ENCODE results near the gene CHST3.

The CHST3 gene

DNA sequence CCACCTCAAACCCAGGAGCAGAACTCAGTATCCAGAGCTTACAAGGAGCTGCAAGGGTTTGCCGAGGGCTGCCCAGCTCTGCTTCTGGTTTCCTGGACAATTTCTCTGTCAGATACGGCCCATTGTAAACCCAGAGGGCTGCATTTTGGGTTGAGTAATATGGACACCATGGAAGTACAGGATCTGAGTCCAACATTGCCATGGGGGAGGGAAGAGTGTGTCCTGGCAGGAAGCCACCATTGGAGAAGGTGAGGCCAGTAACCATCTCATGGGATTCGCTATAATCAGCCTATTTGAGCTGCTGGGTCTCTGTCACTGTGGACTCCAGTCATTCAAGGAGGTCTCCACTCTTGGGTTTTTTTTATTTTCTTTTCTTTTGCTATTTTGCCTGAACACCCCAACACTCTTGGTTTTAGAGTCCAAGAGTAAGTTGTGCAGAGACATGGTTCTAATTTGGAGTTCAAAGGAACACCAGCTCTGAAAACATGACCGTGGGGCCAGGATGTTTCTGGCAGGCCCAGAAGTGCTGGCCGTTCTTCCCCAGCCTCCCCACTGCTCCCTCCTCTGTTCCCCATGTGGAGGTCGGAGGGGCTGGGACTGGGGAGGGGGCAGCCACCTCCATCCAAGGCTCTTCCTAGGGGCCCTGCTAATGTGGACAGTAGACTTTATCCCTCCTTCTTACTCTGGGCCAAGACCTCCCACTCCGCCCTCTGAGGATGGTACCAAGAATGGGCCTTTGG is 46.2 kb downstream of the CHST3 start:
- no peak for DNase-seq (ENCODE audit: low read depth in 2 of 2)

DNA sequence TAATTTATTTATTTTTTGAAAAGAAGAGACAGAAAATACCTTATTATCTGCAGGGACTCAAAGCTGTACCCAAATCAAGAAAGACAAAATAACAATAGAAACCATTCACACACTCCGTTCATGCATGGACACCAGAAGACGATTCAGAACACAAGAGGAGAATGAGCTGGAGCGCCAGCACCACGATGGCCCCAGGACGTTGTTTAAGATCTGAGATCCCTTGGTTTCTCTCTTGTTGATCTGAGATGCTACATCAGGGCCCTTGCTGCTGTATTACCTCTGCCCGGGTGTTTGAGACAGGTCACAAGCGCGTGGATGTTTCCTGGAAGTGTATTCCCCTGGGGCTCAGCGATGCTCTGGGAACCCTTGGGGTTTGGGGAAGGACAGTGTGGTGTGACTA is 46.8 kb downstream of the CHST3 start:
- no peak for DNase-seq (ENCODE audit: low read depth in 2 of 2)

DNA sequence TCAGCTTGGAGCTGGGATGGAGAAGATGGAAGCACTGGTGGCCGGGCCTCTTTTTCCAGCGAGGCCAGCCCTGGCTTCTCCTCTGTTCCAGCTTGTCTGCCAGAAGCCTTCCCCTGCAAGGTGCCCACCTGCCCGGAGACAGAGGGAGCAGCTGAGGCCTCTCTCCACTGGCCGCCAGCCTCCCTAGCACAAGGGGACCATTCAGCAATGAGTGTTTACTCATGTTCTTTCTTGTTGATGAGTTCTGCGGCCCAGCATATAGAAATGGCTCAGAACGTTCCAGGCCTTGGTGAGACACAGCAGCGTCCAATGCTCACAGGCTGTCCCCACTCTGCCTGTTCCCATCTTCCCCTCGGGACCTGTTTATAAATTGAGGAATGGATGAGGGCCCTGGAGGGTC is 47.3 kb downstream of the CHST3 start:
- DNase-seq (ENCODE audit: low read depth in 2 of 2), result no peak

DNA sequence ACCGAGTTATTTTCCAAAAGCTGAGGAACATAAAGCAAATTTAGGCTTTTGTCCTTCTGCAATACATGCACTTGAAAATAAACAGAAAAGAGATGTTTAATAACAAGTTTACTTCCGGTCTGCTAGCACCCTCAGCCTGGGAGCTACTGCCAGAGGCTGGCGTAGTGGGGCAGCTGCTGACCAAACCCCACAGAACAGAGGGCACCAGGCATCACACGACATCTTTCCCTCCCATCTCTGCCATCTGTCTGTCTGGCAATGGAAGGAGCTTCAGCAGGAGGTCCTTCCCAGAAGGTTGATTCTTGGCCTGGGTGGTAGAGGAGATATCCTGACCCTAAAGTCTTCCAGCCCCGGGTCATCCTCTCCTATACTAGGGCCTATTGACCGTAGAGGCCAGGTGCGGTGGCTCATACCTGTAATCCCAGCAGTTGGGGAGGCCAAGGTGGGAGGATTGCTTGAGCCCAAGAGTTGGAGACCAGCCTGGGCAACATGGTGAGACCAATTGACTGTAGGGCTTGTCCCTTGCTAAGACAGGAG is 47.8 kb downstream of the CHST3 start:
- DNase-seq (ENCODE audit: low read depth in 2 of 2), result no peak

DNA sequence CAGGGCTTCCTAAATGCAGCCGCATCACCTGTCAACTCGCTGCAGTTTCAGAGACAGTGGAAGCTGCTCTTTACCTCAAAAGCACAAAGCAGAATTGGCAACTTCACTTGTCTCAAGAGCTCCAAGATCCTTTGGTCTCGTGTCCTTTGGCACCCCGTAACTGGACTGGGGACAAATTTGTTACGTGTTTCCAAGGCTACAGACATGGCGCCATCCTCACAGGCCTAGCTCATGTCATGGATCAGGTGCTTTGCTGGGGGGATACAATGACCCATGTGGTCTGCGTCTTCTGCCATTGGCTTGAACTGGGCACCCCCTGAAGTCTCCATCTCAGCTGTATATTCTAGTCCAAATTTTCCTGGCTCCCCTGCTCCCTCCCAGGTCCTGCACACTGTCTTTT is 48.6 kb downstream of the CHST3 start:
- no peak for DNase-seq (ENCODE audit: low read depth in 2 of 2)

DNA sequence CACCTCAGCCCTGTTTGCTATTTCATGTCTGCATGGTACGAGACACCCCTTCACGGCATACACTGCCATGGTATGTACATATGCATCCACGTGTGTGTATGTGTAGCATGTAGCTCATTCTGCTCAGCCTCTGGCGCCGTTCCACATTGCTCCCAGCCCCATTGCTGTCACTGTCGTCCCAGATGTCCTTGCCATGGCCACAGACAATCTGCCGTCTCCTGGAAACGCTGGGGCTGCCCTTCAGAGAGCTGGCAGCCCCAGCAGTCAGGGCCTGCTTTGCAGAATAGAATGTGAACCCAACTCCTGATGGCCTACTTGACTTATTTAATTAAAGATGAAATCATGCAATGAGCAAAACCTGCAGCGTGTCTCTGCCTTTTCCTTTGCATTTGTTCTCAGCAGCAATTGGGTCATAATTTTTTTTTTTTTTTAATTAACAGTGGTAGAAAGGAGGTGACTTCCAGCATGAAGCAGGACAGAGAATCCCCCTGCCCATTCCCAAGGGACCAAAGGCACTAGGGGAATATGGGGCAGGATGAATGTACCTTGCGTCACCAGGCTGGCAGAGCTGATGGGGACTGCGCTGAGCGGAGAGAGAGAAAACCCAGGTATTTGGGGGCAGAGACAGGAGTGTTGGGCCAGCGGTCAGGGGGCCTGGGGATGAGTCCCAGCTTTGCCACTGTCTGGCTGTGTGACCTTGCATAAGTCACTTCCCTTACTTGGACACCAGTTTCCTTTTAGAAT is 49.2 kb downstream of the CHST3 start:
- DNase-seq (ENCODE audit: low read depth in 2 of 2), result no peak

DNA sequence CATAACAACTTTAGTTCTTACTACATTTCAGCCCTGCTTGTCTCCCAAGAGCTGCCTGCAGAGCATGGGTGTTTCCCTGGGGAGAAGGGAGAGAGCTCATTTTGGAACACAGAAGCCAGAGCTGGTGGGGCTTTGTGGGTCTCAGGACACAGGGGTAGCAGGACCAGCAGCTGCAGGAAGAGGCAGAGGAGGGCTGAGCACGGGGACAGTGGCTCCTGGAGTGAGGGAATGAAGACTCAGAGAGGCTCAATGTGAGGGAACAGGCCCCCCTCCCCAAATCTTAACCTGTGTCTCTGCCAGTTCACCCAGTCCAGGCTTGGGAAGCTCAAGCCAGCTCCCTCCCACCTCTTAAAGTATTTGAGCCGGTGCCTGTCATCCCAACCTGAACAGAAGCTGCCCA is 50.0 kb downstream of the CHST3 start:
- no peak for DNase-seq (ENCODE audit: low read depth in 2 of 2)

DNA sequence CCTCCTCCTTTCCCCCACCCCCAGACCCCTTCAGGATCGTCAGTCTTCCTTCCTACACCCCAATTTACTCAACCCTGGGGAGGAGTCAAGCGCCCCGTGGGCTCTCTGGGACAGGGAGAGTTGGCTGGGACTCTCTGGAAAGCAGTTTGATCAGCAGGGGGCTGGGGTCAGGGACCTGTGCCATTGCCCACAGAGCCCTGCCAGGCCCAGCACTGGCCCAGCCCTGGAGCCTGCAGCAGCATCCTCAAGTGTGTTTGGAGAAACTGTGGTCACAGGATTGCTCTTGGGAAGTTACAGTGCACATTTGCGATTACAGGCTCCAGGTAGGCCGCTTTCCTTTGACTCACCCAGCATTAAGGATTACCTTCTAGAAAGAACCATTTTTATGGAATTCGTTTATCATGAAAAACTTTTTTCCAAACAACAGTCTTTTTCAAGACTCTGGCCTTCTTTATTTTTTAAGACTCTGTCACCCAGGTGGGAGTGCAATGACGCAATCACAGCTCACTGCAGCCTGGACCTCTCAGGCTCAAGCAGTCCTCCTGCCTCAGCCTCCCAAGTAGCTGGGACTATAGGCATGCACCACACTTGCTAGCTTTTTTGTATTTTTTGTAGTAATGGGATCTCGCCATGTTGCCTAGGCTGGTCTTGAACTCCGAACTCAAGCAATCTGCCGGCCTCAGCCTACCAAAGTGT is 50.7 kb downstream of the CHST3 start:
- DNase-seq (ENCODE audit: low read depth in 2 of 2), result no peak

DNA sequence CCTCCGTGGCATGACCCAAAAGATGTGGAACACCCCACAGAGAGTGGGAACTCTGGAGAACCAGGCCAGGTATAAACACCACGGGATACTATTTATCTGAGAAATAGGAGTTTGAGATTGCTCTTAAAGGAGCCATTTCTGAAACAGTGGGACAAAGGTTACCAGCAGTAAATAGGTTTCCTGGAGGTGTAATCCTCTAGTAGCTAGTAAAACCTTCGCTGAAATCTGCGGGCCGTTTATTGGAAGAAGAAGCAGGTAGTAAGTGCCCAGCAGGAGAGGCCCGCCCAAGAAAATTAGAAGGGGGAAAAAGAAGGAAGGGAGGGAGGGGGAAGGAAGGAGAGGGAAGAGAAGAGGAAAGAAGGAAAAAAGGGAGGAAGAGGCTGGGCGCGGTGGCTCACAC is 51.6 kb downstream of the CHST3 start:
- DNase-seq (ENCODE audit: low read depth in 2 of 2), result no peak

DNA sequence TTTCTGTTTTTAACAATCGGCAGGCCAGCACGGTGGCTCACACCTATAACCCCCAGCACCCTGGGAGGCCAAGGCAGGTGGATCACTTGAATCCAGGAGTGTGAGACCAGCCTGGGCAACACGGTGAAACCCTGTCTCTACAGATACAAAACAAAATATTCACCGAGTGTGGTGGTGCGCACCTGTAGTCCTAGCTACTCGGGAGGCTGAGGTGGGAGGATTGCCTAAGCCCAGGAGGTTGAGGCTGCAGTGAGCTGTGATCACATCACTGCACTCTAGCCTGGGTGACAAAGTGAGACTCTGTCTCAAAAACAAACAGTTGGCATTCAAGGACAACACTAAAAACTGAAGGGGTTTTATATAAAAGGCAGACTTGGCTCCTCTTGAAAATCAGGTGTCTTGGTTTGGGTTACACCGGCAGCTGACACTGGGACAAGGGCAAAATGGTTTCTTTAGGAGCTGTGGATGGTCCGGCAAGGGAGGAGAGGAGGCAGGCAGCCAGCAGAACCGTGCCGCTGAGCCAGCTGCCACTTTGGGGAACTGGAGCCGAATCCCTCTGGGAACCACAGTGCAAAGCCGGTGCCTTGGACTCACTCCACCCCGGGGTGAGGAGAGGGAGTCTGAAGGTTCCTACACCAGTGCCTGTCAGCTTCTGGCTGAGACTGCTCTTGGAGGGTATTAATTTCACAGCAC is 52.6 kb downstream of the CHST3 start:
- no peak for DNase-seq (ENCODE audit: low read depth in 2 of 2)

DNA sequence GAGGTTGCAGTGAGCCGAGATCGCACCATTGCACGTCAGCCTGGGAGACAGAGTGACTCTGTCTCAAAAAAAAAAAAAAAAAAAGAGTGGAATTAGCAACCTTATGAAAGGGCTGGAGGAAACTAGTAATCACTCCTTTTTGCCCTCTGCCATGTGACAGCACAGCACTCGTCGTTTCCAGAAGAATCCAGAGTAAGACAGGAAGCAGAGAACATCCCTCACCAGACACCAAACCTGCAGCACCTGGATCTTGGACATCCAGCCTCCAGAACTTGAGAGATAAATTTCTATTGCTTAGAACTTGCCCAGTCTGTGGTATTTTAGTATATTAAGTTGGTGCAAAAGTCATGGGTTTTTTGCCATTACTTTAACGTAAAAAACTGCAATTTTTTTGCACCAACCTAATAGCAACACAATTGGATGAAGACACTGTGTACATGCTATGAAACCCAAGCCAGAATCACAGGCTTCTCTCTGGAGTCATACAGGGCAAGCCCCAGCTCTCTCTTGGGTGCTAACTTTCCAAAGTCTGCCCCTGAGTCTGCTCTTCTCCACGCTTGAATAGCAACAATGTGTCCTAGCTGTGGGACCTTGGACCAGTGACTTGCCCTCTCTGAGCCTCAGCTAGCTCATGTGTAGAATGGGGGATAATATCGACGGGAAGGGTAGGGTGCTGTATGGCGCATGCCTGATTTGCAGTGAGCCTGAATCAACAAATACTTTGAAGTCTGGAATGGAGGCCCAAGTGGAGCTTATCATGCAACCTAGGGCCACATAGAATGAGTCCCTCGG is 55.1 kb downstream of the CHST3 start:
- no peak for DNase-seq (ENCODE audit: low read depth in 2 of 2)

DNA sequence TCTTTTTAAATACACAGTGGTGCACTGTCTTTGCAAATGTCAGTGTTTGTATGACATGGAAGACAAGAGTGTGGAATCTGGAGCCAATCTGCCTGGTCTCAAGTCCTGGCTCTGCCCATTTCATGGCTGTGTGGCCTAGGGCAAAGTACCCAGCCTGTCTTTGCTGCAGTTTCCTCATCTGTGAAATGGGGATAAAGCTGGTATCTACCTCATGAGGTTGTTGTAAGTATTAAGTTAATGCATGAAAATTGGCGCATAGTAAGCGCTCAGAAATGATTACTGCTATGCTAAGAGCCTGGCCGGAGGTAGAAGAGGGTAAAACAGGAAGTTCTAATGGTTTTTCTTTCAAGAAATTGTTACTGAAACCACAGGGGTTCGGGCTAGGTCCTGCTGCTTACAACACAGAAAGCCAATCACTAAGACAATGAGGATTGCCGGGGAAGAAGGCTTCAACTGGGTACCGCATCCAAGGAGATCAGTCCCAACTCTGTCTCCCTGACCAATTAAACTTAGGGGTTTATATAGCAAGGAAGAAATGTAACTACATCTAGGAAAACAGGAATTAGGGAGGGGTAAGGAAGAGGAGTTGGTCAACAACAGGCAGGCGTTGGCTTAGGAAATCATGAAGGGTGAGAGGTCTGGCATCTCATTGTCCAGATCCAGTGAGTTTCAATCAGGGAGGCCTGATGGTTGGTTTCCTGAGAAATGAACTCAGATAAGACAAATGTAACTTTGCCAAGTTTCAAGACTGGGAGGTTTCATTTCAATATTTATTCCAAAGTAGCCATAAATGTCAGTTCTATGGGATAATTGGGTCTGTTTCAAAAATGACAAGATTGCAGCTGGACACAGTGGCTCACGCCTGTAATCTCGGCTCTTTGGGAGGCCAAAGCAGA is 57.0 kb downstream of the CHST3 start:
- no peak for DNase-seq (ENCODE audit: low read depth in 2 of 2)

DNA sequence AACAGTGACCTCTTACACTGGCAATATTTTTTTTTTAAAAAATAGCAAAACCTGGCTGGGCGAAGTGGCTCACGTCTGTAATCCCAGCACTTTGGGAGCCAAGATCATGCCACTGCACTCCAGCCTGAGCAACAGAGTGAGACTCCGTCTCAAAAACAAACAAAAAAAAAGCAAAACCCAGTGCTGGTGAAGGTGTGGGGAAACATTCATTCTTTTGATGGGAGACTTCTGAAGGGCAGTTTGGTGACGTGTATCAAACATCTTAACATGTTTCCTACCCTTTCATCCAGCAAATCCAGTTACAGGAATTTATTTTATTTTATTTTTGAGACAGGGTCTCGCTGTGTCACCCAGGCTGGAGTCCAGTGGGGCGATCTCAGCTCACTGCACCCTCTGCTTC is 58.0 kb downstream of the CHST3 start:
- DNase-seq (ENCODE audit: low read depth in 2 of 2), result no peak

DNA sequence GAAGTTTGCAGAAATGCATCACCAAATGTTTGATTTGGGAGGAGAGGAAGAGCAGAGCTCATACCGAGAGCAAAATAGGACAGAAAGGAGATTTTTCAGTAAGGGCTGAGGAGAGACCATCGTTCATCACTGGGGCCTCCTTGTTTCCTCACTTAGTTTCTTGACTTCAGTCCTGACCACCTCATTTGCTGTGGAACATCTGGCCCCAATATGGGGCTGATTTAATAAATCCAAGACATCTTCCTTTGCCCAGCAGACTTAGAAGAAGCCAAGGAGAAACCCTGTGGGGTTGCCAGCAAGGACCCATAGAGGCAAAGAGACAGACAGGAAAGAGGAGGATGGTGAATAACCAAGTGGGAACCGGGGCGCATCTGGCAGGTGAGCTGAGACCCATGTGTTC is 60.4 kb downstream of the CHST3 start:
- DNase-seq (ENCODE audit: low read depth in 2 of 2), result no peak

DNA sequence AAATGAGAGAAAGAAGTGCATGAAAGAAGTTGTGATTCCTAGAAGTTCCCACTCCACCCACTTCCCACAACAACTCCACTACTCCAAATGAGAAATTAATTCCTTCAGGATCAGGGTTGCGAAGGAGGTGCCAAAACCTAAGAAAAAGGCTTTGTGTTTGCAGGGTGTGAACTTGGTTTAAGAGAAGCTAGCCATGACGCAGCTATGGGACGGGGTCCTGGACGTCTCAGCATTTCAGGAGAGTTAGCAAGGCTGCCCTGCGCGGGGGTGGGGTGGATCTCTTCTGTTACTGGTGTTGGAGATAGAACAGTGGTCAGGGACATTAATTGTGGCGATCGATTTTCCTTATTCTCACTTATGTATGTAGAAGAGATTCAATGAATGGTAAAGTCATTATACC is 61.2 kb downstream of the CHST3 start:
- DNase-seq (ENCODE audit: low read depth in 2 of 2), result no peak

DNA sequence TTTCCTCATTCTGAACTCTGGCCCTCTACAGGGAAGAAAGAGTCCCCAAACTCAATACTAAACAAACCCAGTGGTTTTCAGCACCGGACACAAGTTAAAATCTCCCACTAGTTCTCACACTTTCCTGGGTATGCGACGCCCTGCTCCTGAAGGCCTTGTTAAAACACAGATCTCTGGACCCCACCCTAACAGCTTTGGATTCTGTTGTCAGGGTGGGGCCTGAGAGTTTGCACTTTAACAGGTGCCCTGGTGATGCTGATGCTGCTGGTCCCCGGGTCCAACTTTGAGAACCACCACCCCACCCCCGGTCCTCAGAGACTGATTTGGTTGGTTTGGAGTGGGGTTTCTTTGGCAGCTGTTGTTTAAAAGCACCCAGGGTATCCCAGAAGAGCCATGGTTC is 61.6 kb downstream of the CHST3 start:
- DNase-seq (ENCODE audit: low read depth in 2 of 2), result no peak

DNA sequence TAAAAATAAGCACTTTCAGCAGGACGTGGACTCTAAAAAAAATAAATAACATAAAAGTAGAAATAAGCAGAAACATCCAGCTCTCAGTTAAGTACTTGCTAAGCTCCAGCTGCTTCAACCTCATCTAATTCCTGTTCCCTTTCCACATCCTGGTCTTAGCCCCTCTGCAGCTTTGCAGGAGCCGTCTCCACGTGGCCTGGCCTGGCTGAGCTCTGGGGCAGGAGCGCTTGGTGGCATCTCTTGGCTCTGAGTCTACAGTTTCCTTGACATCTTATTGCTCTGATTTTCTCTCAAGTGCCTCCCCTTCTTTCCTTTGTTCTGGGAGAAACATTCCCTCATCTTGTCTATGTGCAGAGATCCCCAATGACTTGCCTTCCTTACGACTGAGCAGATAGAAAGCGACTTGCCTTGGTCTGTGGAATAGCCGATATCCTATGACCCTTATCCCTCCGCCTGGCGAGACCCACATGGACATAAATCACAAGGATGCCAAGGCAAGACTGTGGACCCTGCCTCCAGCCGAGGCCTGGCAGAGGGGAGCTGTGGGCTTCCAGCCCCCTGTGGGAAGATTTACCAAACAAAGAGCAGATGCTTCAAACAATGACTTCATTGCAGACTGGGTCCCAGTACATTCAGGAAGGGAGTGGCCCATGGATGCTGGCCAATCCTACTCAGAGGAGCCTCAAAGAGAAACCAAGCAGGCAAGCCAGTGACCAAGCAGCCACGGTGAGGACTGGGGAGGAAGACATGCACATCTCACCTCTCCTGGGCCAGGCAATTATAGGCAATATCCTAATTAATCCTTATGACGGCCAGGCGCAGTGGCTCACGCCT is 62.3 kb downstream of the CHST3 start:
- no peak for DNase-seq (ENCODE audit: low read depth in 2 of 2)

DNA sequence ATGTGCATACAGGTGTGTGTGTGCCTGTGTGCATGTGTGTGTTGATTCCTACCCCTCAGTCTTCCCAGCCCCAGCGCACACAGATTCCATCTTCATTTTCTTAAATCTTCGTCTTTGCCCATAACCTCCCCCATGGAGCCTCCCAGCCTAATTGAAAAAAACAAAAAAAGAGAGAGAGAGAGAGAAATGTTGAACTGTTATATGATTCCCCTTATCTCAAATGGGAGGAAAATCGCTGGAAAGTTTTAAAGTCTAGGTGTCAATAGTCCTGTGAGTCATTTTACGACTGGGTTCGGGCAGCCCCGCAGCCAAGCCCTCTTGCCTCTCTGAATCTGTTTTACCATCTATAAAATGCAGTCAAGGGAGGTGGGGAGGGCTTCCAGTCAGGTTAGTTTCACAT is 63.3 kb downstream of the CHST3 start:
- DNase-seq (ENCODE audit: low read depth in 2 of 2), result no peak

DNA sequence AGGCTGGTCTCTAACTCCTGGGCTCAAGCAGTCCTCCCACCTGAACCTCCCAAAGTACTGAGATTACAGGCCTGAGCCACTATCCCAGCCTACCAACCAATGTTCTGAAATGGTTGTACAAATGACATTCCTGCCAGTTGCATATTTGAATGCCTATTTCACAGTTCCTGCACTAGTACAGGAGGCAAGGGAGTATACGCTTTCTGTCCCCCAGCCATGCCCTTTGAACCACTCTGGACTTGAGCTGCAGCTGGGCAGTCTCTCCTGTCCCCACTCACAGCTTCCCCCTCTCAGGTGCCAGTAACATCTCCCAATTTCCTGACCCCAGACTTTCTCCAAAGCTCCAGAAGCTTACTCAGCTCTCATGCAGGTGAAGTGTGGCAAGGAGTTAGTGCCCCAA is 65.2 kb downstream of the CHST3 start:
- DNase-seq (ENCODE audit: low read depth in 2 of 2), result no peak
